HepG2 (cell line): ENCODE measurements around the gene ZCCHC7. TPM values are rescaled to one million over a fixed set of nuclear protein-coding genes. Genes with fewer than 3 reads are reported as not detected.
A peak's percentile ranks its signal among the peaks of the same experiment; 100 is the strongest.

Experiments
- CREM ChIP-seq, 2 experiments: sonication (generic) in 1 of 2; formaldehyde crosslinking in 1 of 2; IDR thresholded peaks; 2 replicates each; pipeline versions ENCODE4 v1.4.0 to v1.6.1; 2016 to 2020; ENCODE audit warnings: antibody characterized with exemption in 1 of 2, mild to moderate bottlenecking in 1 of 2, missing genetic modification reagents in 1 of 2
- FOXJ3 ChIP-seq: sonication (generic); formaldehyde crosslinking; IDR thresholded peaks from 2 replicates; pipeline ENCODE4 v1.4.0; 2020; ENCODE audit warnings: missing genetic modification reagents, mild to moderate bottlenecking, borderline replicate concordance
- GLI4 ChIP-seq: sonication (generic); formaldehyde crosslinking; IDR thresholded peaks from 2 replicates; pipeline ENCODE4 v1.5.1; 2020; ENCODE audit warnings: missing genetic modification reagents, mild to moderate bottlenecking, moderate library complexity, borderline replicate concordance
- HHEX ChIP-seq: IDR thresholded peaks from 2 replicates; pipeline ENCODE4 v1.6.1; 2016; ENCODE audit warnings: control low read depth
- IKZF1 ChIP-seq: fragments of 450-650 bp; IDR thresholded peaks from 2 replicates; pipeline ENCODE4 v1.7.1; 2016
- MLXIP ChIP-seq: sonication (generic); formaldehyde crosslinking; IDR thresholded peaks from 2 replicates; pipeline ENCODE4 v1.9.0; 2021; ENCODE audit warnings: missing genetic modification reagents, borderline replicate concordance
- MNT ChIP-seq: fragments of 450-650 bp; IDR thresholded peaks from 2 replicates; pipeline ENCODE4 v1.6.1; 2016
- MTA3 ChIP-seq: sonication (generic); formaldehyde crosslinking; IDR thresholded peaks from 2 replicates; pipeline ENCODE4 v1.4.0; 2020; ENCODE audit warnings: missing genetic modification reagents
- MYC ChIP-seq: sonication (generic); formaldehyde crosslinking; IDR thresholded peaks from 2 replicates; pipeline ENCODE4 v1.9.0; 2021; ENCODE audit warnings: missing genetic modification reagents, borderline replicate concordance
- SRSF1 ChIP-seq: fragments of 200-400 bp; formaldehyde crosslinking; optimal IDR thresholded peaks from 2 replicates; pipeline ENCODE3; 2017; ENCODE audit warnings: mild to moderate bottlenecking, low read depth, low read length, moderate library complexity
- SRSF4 ChIP-seq: fragments of 200-400 bp; formaldehyde crosslinking; IDR thresholded peaks from one replicate; pipeline ENCODE4 v1.6.1; 2018; ENCODE audit warnings: mild to moderate bottlenecking, low read depth, low read length, moderate library complexity; ENCODE audit not compliant: poor library complexity, severe bottlenecking
- STAT5B ChIP-seq: sonication (generic); formaldehyde crosslinking; IDR thresholded peaks from 2 replicates; pipeline ENCODE4 v1.4.0; 2020; ENCODE audit warnings: missing genetic modification reagents
- TRIM24 ChIP-seq: sonication (generic); formaldehyde crosslinking; IDR thresholded peaks from 2 replicates; pipeline ENCODE4 v1.8.0; 2022; ENCODE audit warnings: mild to moderate bottlenecking, missing genetic modification reagents
- ZBTB10 ChIP-seq: sonication (generic); formaldehyde crosslinking; IDR thresholded peaks from 2 replicates; pipeline ENCODE4 v1.4.0; 2020; ENCODE audit warnings: missing genetic modification reagents, borderline replicate concordance
- ZFP1 ChIP-seq: IDR thresholded peaks from 2 replicates; pipeline ENCODE4 v1.6.1; 2016
- ZFP62 ChIP-seq: sonication (generic); formaldehyde crosslinking; IDR thresholded peaks from 2 replicates; pipeline ENCODE4 v1.4.0; 2020; ENCODE audit warnings: missing genetic modification reagents
- ZNF3 ChIP-seq: IDR thresholded peaks from 2 replicates; pipeline ENCODE4 v1.7.0; 2017; ENCODE audit warnings: inconsistent platforms
- ZNF335 ChIP-seq: sonication (generic); formaldehyde crosslinking; IDR thresholded peaks from 2 replicates; pipeline ENCODE4 v1.4.0; 2020; ENCODE audit warnings: missing genetic modification reagents
- ZNF761 ChIP-seq: sonication (generic); formaldehyde crosslinking; conservative IDR thresholded peaks from 2 replicates; pipeline ENCODE4 v1.4.0; 2020; ENCODE audit warnings: mild to moderate bottlenecking, missing genetic modification reagents
- ZNF773 ChIP-seq: sonication (generic); formaldehyde crosslinking; IDR thresholded peaks from 2 replicates; pipeline ENCODE4 v1.4.0; 2020; ENCODE audit warnings: missing genetic modification reagents, borderline replicate concordance
- ZUFSP ChIP-seq: sonication (generic); formaldehyde crosslinking; IDR thresholded peaks from 2 replicates; pipeline ENCODE4 v1.9.0; 2021; ENCODE audit warnings: missing genetic modification reagents, mild to moderate bottlenecking, borderline replicate concordance
- polyA plus RNA-seq, 8 experiments: library from polyadenylated mRNA; depleted of rRNA in 3 of 8; stranded (reverse) in 7 of 8; unstranded in 1 of 8; fragments of >200 nt; fragmentation: Illumina TruSeq in 4 of 8; extraction: Trizol in 4 of 8; gene quantifications; 2 replicates each; pipeline versions ENCODE4 v1.2.1 to v1.2.3, GENCODE V29; 2011 to 2016; ENCODE audit warnings: low read depth in 4 of 8, missing spikeins in 1 of 8, mixed read lengths in 1 of 8; ENCODE audit not compliant: insufficient read depth in 1 of 8
- total RNA-seq, 5 experiments: library from RNA; depleted of rRNA; stranded (reverse); fragments of >200 nt; fragmentation: Illumina TruSeq; extraction: Trizol; gene quantifications; 2 replicates each; pipeline ENCODE4 v1.2.3, GENCODE V29; 2016; ENCODE audit warnings: low read depth in 1 of 5

ZCCHC7 gene
- total and polyA plus RNA-seq, 2 of the 13 experiments (the other 11 are each of a cell fraction or from before 2014, with no cell fraction given) = 13.6 to 19.3 TPM

GRCh38 chr9:37119907-37120842 lies at the start of gene ZCCHC7 (continued):
- no peak for TF ChIP-seq ZUFSP (CRISPR knock-in tag)
- peak; percentile 91 for TF ChIP-seq ZBTB10
- no peak for TF ChIP-seq SRSF4
- TF ChIP-seq CREM (IDR thresholded peaks at IDR 0.05) = peak; percentile 77
- peak; percentile 36; the same call in 1 of the 2 replicates for TF ChIP-seq CREM (CRISPR knock-in tag; IDR thresholded peaks at IDR 0.05)
- TF ChIP-seq ZNF761 = no peak
- TF ChIP-seq MYC (CRISPR knock-in tag) = peak; percentile 95
- peak; percentile 91 for TF ChIP-seq MLXIP (CRISPR knock-in tag)
- TF ChIP-seq HHEX (CRISPR knock-in tag) = no peak
- TF ChIP-seq SRSF1 = no peak
- TF ChIP-seq ZFP62 (CRISPR knock-in tag) = no peak
- TF ChIP-seq MNT = peak; percentile 47; the same call in 1 of the 2 replicates
- no peak for TF ChIP-seq ZNF335 (CRISPR knock-in tag)
- no peak for TF ChIP-seq MTA3 (CRISPR knock-in tag)
- no peak for TF ChIP-seq IKZF1
- TF ChIP-seq GLI4 = no peak
- TF ChIP-seq STAT5B (CRISPR knock-in tag) = no peak
- TF ChIP-seq ZNF3 (CRISPR knock-in tag) = peak; percentile 60; the same call in 1 of the 2 replicates
- TF ChIP-seq ZFP1 (CRISPR knock-in tag) = no peak; the same call in 1 of the 2 replicates
- TF ChIP-seq ZNF773 (CRISPR knock-in tag) = peak; percentile 95
- peak; percentile 41; the same call in 1 of the 2 replicates for TF ChIP-seq FOXJ3 (CRISPR knock-in tag)
- TF ChIP-seq TRIM24 (CRISPR knock-in tag) = no peak
